ENCODE data around the gene SUFU.

DNA sequence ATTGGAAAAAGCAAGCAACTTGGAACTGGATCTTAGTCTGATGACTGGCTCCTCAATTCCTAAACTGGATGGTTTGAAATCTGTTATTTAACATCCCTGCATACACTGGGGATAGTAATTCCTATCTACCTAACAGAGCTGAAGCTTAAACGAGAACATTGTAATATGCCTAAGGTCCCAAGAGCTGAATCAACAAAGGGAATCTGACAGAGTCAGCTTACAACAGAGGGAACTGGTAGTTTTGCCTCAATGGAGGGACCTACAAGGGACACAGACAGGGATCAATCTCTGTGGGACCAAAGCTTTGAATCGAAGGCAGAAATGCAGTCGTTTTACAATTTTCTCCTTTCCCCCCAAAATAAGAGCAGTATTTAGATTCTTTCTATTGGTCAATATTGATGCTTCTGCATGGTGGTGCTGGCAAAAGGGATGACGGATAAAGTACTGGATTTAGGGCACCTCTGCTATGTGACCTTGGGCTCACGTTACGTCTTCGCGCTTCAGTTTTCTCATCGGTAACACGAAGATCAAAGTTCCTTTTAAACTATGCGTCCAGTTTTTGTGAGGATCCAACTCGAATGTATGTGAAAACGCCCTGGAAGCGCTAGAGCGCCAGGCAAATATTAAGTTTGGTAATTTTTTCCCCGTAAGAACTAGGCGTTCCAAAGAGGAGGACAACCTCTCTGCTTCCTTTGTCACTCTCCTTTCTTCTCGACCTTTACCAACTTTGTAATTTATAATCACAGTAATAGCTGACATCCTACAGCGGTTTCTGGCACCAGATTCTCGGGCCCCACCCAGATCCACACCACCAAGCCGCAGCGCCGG lies 2.4 kb upstream of the SUFU start:
- TF ChIP-seq, protein P1, sequence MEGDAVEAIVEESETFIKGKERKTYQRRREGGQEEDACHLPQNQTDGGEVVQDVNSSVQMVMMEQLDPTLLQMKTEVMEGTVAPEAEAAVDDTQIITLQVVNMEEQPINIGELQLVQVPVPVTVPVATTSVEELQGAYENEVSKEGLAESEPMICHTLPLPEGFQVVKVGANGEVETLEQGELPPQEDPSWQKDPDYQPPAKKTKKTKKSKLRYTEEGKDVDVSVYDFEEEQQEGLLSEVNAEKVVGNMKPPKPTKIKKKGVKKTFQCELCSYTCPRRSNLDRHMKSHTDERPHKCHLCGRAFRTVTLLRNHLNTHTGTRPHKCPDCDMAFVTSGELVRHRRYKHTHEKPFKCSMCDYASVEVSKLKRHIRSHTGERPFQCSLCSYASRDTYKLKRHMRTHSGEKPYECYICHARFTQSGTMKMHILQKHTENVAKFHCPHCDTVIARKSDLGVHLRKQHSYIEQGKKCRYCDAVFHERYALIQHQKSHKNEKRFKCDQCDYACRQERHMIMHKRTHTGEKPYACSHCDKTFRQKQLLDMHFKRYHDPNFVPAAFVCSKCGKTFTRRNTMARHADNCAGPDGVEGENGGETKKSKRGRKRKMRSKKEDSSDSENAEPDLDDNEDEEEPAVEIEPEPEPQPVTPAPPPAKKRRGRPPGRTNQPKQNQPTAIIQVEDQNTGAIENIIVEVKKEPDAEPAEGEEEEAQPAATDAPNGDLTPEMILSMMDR (conservative IDR thresholded peaks at IDR 0.05; ENCODE audit: low read depth, low read length): no peak
- no peak for TF ChIP-seq EZH2 (IDR thresholded peaks at IDR 0.05; ENCODE audit: low read length, unreplicated experiment)
- TF ChIP-seq EZH2phosphoT487 (IDR thresholded peaks at IDR 0.05; ENCODE audit: borderline replicate concordance, low read length): no peak
